NCI-H1694 (cell line): ENCODE results near the gene ZMIZ2.
"Not testable (repeated sequence)": the region's sequence is repeated elsewhere in the genome, so short reads cannot be mapped to it uniquely, and the experiment has no call there.

Experiments
- DNase-seq: peaks from one replicate; lab custom pipeline; 2025; lab: John Stamatoyannopoulos, UW

Gene ZMIZ2

GRCh38 chr7:44798649-44799305 is 50.1 kb downstream of the ZMIZ2 start:
- no peak for DNase-seq

DNA sequence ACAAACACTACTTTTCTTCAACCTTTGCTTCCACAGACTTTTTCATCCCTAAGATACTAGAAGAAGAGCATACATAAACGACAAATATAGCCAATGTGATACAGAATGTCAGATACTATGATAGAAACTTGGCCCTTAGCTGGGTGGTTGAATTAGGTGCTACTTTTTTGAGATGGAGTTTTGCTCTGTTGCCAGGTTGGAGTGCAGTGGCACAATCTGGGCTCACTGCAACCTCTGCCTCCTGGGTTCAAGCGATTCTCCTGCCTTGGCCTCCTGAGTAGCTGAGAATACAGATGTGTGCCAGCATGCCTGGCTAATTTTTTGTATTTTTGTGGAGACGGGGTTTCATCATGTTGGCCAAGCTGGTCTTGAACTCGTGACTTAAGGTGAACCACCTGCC is 51.3 kb downstream of the ZMIZ2 start:
- DNase-seq, result no peak

DNA sequence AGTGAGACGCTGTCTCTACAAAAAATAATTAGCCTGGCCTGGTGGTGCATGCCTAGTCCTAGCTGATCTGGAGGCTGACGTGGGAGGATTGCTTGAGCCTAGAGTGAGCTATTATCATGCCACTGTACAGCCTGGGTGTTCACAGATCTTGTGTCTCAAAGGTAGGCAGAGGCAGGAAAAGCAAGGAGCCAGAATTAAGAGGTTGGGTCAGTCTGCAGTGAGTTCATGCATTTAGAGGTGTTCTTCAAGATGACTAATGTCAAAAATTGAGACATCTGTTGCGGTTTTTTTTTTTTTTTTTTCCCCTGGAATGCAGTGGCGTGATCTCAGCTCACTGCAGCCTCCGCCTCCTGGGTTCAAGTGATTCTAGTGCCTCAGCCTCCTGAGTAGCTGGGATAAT is 53.2 kb downstream of the ZMIZ2 start:
- no peak for DNase-seq

DNA sequence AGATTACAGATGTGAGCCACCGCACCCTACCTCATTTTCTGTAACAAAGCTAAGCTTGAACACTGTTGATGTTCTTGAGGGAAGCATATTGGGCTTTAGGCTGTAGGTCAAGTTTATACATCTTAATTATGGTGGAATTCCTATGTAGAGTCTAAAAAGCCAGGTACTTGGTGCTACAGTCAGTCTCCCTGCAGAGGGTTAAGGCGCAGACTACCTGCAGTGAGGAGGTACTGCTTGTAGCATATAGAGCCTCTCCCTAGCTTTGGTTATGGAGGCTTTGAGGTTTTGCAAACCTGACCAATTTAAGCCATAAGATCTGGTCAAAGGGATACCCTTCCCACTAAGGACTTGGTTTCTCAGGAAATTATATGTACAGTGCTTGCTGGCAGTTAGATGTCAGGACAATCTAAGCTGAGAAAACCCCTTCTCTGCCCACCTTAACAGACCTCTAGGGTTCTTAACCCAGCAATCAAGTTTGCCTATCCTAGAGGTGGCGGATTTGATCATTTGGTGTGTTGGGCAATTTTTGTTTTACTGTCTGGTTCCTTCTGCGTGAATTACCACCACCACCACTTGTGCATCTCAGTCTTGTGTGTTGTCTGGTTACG is 53.9 kb downstream of the ZMIZ2 start:
- DNase-seq, result no peak

- not testable (repeated sequence) for DNase-seq
These were observed 55.3 kb downstream of the ZMIZ2 start for GRCh38 chr7:44803828-44804519.

DNA sequence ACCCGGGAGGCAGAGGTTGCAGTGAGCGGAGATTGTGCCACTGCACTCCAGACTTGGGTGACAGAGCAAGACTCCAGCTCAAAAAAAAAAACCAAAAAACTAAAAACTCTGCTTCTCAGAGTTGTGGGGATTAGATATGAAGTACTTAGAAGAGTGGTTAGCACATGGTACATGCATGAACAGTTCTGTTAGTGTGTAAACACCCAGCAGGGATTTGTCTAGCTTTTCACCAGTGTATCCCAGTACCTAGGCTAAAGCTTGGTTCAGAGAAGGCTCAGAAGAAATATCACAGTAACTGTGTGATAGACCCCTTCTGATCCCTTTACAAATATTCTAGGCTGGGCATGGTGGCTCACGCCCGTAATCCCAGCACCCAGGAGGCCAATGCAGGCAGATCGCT is 57.3 kb downstream of the ZMIZ2 start:
- no peak for DNase-seq

DNA sequence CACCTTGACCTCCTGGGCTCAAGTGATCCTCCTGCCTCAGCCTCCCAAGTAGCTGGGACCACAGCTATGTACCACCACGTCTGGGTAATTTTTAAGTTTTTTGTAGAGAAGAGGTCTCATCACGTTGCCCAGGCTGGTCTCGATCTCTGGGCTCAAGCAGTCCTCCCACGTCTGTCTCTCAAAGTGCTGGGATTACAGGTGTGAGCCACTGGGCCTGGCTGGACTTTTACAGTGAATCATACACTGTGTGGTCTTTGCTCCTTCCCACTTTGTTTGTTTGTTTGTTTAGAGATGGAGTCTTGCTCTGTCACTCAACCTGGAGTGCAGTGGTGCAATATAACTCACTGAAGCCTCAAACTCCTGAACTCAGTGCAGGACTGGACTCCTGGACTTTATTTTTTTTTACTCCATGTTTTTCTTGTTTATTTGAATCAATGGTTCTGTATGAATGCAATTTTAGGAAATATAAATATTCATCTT is 60.3 kb downstream of the ZMIZ2 start:
- DNase-seq, result no peak

- no peak for DNase-seq
These were observed 62.4 kb downstream of the ZMIZ2 start for GRCh38 chr7:44811093-44811492.

- DNase-seq, result no peak
These were observed 62.9 kb downstream of the ZMIZ2 start for GRCh38 chr7:44811571-44811970.

DNA sequence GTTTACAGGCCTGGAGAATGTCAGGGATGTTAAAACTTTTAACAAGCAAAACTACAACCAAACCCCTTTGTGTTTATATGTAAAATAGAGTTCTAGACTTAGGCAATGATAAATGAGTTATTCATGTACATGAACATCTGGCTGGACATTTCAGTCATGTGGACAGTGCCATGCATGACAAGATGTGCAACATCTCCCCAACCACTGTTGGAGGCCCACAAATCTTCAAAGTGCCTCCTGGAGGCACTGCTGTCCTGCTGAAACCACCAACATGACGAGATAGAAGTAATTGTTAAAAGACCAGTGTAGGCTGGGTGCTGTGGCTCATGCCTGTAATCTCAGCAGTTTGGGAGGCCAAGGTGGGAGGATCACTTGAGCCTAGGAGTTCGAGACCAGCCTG is 66.3 kb downstream of the ZMIZ2 start:
- no peak for DNase-seq

DNA sequence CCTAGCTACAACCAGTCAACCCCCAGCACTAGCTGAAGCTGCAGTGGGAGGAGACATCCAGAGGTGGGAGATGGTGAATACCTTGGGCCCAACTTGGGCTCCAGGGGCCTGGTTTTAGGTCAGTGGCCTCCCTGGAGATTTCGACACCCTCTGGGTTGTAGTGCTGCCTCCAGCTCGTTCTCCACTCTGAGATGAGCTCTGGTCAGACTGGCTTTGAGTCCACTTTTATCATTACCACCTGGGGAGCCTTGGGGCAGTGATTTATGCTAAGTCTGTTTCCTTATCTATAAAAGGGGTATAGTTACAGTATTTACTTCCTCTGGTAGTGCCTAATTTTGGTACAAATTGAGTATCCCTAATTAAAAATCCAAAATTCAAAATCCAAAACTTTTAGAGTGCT is 70.6 kb downstream of the ZMIZ2 start:
- no peak for DNase-seq
